NCI-H526 treated with DMSO at 0.1 percent for 48 hours (cell line): ENCODE results near the gene UCN3.
"Not testable (repeated sequence)": the region's sequence is repeated elsewhere in the genome, so short reads cannot be mapped to it uniquely, and the experiment has no call there.

ENCODE experiments used
- DNase-seq: peaks from one replicate; lab custom pipeline; 2025; lab: John Stamatoyannopoulos, UW

UCN3 gene

DNA sequence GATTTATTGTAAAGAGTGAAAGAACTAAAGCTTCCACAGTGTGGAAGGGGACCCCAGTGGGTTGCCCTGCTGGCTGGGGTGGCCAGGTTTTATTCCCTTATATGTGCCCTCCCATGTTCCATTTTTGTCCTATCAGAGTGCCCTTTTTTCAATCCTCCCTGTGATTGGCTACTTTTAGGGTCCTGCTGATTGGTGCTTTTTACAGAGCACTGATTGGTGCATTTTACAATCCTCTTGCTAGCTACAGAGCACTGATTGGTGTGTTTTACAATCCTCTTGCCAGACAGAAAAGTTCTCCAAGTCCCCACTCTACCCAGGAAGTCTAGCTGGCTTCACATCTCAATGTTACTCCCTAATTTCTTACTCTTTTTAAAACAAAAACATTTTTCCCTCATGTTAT, 46.0 kb downstream of the UCN3 start:
- DNase-seq, result not testable (repeated sequence)

DNA sequence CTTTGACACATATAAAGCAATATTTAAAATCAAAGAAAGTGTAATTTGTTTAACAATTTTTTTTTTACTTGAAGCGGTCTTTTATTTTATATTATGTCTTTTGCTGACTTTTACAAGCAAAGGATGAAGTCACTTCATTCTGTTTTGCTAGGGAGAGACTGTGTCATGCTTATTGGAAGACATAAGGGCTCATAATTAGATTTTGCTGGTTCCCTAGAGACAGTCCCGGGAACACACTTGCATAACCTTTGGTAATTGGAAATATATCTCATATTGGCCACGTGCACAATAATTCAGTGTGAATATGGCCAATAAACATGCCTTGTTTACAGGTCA, 47.1 kb downstream of the UCN3 start:
- DNase-seq, result no peak

DNA sequence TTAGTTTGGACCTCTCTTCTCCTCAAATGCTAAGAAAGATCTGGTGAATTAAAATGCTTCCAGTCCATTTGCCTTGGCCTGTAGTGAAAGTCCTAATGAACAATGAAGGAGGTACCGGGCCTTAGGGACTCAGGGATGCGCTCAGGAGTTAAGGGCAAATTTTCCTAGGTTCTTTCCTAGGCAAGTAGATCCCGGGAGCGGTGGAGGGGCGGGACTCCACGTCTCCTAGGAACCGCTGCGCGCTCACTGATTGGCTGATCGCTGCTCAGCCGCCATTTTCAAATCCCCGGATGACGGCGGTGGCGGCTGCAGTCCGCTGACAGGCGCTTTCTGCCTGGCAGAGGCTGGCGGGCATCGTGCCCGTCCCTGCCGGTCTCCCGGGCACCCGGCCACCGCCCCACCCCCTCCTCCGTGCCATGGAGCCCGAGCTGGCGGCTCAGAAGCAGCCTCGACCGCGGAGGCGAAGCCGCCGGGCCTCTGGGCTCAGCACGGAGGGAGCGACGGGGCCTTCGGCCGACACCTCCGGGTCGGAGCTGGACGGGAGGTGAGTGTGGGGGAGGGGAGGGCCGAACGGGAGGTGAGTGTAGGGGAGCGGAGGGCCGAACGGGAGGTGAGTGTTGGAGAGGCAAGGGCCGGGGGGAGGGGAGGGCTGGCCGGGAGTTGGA, 47.6 kb downstream of the UCN3 start, which contains the start of gene NET1:
NET1 (plus strand) TSS at position 281 of the 665 bp plus-strand sequence; CDS start at position 417, 136 bp downstream.
- peak; percentile 83 for DNase-seq

DNA sequence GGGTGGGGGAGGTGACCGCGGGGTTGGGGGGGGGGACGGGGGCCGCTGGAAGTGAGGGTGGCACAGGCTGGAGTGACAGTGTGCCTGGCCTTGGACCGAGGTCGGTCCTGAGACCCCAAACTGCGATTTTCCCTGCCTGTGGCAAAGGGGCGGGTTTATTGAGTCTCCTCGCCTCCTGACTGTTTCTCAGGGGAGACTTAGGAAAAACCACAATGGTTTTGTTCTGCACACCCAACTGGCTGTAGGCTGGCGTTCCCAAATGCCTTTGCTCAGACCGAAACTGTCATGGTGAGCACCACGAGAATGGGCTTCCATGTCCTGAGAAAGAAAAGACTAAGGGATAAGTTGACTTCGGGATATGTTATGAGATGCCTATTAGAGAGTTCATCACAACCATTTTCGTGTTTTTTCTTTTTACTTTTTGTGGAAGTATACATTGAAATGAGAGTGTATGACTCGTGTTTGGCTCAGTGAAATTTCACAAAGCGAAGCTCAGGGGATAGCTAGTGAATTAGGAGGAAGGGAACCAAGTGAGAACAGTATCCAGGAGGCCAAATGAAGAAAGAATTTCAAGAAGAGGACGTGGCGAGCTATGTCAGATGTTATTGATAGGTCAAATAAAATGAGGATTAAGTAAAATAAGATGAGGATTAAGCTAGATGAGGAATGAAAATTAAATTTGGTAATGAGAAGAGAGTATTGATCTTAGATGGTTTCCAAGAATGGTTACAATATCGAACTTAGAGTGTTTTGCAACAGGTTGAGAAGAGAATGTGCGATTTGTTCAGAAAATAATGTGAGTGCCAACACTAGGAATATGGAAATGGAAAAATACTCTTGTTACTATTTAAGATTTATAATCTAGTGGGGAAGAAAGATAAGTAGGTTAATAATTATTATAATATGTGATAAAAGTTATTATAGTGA, 48.5 kb downstream of the UCN3 start:
- DNase-seq, result no peak

DNA sequence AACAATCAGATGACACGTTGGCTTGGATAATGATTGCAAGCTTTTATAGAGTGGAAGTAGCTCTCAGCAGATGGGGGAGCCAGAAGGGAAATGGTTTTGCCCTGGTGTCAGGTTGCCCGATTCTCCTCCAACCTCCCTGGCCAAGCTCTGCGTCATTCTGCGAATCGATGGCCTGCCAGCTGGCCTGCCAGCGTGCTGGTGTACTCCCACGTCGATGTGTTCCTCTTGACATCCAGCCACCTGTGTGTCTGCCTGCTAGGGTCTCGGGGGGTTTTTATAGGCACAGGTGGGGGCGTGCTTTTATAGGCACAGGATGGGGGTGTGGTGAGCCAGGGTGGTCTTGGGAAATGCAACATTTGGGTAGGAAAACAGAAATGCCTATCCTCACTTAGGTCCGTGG, 52.2 kb downstream of the UCN3 start:
- DNase-seq, result no peak

DNA sequence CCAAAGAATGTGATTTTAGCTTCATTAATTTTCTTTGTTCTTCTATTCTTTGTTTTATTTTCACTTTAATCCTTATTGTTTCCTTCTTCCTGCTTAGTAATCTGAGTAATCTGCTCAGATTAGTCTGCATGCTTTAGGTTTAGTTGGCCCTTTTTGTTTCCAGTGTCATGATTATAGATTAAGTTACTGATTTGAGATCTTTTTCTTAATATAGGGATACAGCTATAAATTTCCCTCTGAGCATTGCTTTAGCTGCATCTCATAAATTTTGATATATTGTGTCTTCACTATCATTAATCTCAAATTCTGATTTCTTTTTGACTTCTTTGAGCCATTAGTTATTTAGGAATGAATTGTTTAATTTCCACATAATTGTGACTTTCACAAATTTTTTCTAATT, 53.8 kb downstream of the UCN3 start:
- no peak for DNase-seq

DNA sequence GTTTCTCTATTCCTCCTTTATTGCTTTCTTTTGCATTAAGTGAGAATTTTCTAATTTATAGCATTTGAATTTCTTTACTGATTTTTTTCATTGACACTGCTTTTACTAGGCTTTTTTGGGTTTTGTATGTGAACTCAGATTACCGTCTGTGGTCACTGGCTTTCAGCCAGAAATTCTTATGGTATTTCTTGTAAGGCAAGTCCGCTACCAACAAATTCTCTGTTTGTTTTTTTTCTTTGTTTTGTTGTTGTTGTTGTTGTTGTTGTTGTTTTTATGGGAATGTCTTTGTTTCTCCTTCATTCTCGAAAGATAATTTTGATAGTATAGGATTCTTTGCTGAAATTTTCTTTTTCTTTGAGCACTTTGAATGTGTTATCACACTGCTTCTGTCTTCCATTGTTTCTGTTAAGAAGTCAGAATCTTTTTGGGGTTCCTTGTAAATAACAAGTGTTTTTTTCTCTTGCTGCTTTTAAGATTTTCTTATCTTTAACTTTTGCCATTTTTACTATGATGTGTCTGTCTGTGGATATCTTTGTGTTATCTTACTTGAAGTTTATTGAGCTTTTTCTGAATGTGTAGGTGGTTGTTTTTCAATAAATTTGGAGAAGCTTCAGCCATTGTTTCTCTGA, 54.8 kb downstream of the UCN3 start:
- DNase-seq, result no peak

DNA sequence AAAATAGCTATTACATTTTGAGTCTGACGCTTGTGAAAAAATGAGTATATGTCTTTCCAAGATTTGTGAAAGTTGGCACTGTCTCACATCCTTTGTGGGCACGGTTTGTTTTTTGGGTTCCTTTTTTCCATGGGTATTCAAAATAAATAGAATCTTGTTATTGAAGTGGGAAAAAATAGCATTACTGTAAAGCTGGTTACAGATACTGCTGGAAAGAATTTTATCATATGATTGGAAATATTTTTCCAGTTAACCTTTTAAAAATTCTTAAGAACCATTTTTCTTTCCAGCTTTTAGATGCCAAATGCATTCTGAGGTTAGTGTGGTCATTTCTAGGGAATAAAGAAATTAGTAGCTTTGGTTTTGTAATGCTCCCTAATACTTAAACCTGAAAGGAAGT, 59.0 kb downstream of the UCN3 start:
- DNase-seq, result no peak
